HEK293 (cell line): ENCODE results near the gene ARGLU1.

Experiments
- CTCF ChIA-PET: fragments of 350-600 bp; formaldehyde crosslinking; extraction: SDS; loops from one replicate; lab custom pipeline; 2021; ENCODE audit warnings: antibody characterized with exemption; lab: Yijun Ruan, JAX
- POLR2A ChIA-PET: fragments of 300-600 bp; formaldehyde crosslinking; extraction: SDS; loops from one replicate; lab custom pipeline; 2020; ENCODE audit warnings: antibody characterized with exemption, inconsistent platforms; lab: Yijun Ruan, JAX
- H3K27ac ChIP-seq: fragments of 200-500 bp; sonication (Bioruptor generic); 2 replicates; pipeline ENCODE4 v1.5.1; 2014; ENCODE audit warnings: low read depth, low read length, control low read depth, inconsistent platforms; ENCODE audit errors: extremely low read depth
- H3K36me3 ChIP-seq, 2 experiments: fragments of 200-500 bp in 1 of 2; sonication (Bioruptor generic) in 1 of 2; 1 replicate in 1 of 2; 2 replicates in 1 of 2; pipeline ENCODE4 v1.5.1; 2014 to 2017; ENCODE audit warnings: inconsistent platforms in 2 of 2, low read length in 2 of 2; ENCODE audit not compliant: control insufficient read depth in 2 of 2, insufficient read depth in 1 of 2
- H3K4me1 ChIP-seq: fragments of 200-500 bp; sonication (Bioruptor generic); 2 replicates; pipeline ENCODE4 v1.5.1; 2014; ENCODE audit warnings: mild to moderate bottlenecking, low read length, inconsistent platforms; ENCODE audit not compliant: control insufficient read depth, insufficient read depth
- H3K4me3 ChIP-seq: 2 replicates; pipeline ENCODE4 v1.5.1; 2011; ENCODE audit warnings: low read depth, mild to moderate bottlenecking, control low read depth, low read length, moderate library complexity
- H3K9me3 ChIP-seq: fragments of 200-500 bp; sonication (Bioruptor generic); 2 replicates; pipeline ENCODE4 v1.5.1; 2014; ENCODE audit warnings: low read depth, low read length, inconsistent platforms; ENCODE audit not compliant: control insufficient read depth, insufficient read depth
- HOXD13 ChIP-seq: sonication (generic); formaldehyde crosslinking; IDR thresholded peaks from 2 replicates; pipeline ENCODE4 v1.8.0; 2022; ENCODE audit warnings: missing genetic modification reagents, borderline replicate concordance
- KLF8 ChIP-seq: fragments of 450-650 bp; formaldehyde crosslinking; IDR thresholded peaks from 2 replicates; pipeline ENCODE4 v1.5.1; 2016; ENCODE audit warnings: missing biosample characterization, missing genetic modification characterization
- SCRT2 ChIP-seq: fragments of 450-650 bp; formaldehyde crosslinking; IDR thresholded peaks from 2 replicates; pipeline ENCODE4 v1.5.1; 2016; ENCODE audit warnings: missing biosample characterization, missing genetic modification characterization
- SP7 ChIP-seq: fragments of 450-650 bp; formaldehyde crosslinking; IDR thresholded peaks from 2 replicates; pipeline ENCODE4 v1.5.1; 2016; ENCODE audit warnings: missing biosample characterization, missing genetic modification characterization
- YY2 ChIP-seq: fragments of 450-650 bp; formaldehyde crosslinking; IDR thresholded peaks from 2 replicates; pipeline ENCODE4 v1.5.1; 2016; ENCODE audit warnings: missing biosample characterization, missing genetic modification characterization
- ZBTB17 ChIP-seq: fragments of 450-650 bp; formaldehyde crosslinking; IDR thresholded peaks from 2 replicates; pipeline ENCODE4 v1.5.1; 2016; ENCODE audit warnings: missing biosample characterization, missing genetic modification characterization
- ZBTB7A ChIP-seq: fragments of 450-650 bp; formaldehyde crosslinking; IDR thresholded peaks from 2 replicates; pipeline ENCODE4 v1.5.1; 2016; ENCODE audit warnings: low read depth, missing biosample characterization, missing genetic modification characterization
- ZFP37 ChIP-seq: fragments of 450-650 bp; formaldehyde crosslinking; IDR thresholded peaks from 2 replicates; pipeline ENCODE4 v1.5.1; 2016; ENCODE audit warnings: missing biosample characterization, missing genetic modification characterization
- ZNF10 ChIP-seq: fragments of 450-650 bp; formaldehyde crosslinking; IDR thresholded peaks from 2 replicates; pipeline ENCODE4 v1.5.1; 2017; ENCODE audit warnings: missing biosample characterization, missing genetic modification characterization
- ZNF146 ChIP-seq: fragments of 450-650 bp; formaldehyde crosslinking; IDR thresholded peaks from 2 replicates; pipeline ENCODE4 v1.5.1; 2016; ENCODE audit warnings: missing biosample characterization, missing genetic modification characterization
- ZNF350 ChIP-seq: fragments of 450-650 bp; formaldehyde crosslinking; IDR thresholded peaks from 2 replicates; pipeline ENCODE4 v1.5.0; 2017; ENCODE audit warnings: missing biosample characterization, mild to moderate bottlenecking, missing genetic modification characterization
- ZNF366 ChIP-seq: fragments of 450-650 bp; formaldehyde crosslinking; conservative IDR thresholded peaks from 2 replicates; pipeline ENCODE4 v1.5.1; 2016; ENCODE audit warnings: missing biosample characterization, missing genetic modification characterization
- ZNF391 ChIP-seq: fragments of 450-650 bp; formaldehyde crosslinking; IDR thresholded peaks from 2 replicates; pipeline ENCODE4 v1.5.1; 2016; ENCODE audit warnings: low read depth, missing biosample characterization, missing genetic modification characterization, borderline replicate concordance
- ZNF404 ChIP-seq: fragments of 450-650 bp; formaldehyde crosslinking; IDR thresholded peaks from 2 replicates; pipeline ENCODE4 v1.5.1; 2017; ENCODE audit warnings: missing biosample characterization, missing genetic modification characterization
- ZNF48 ChIP-seq: fragments of 450-650 bp; formaldehyde crosslinking; IDR thresholded peaks from 2 replicates; pipeline ENCODE4 v1.5.1; 2016; ENCODE audit warnings: missing biosample characterization, missing genetic modification characterization
- ZNF501 ChIP-seq: fragments of 450-650 bp; formaldehyde crosslinking; IDR thresholded peaks from 2 replicates; pipeline ENCODE4 v1.5.1; 2016; ENCODE audit warnings: missing biosample characterization, missing genetic modification characterization
- ZNF521 ChIP-seq: fragments of 450-650 bp; formaldehyde crosslinking; IDR thresholded peaks from 2 replicates; pipeline ENCODE4 v1.5.1; 2017; ENCODE audit warnings: missing biosample characterization, mild to moderate bottlenecking, missing genetic modification characterization
- ZNF544 ChIP-seq: fragments of 450-650 bp; formaldehyde crosslinking; IDR thresholded peaks from 2 replicates; pipeline ENCODE4 v1.5.0; 2017; ENCODE audit warnings: missing biosample characterization, missing genetic modification characterization
- ZNF555 ChIP-seq: fragments of 450-650 bp; formaldehyde crosslinking; conservative IDR thresholded peaks from 2 replicates; pipeline ENCODE4 v1.5.1; 2017; ENCODE audit warnings: missing biosample characterization, mild to moderate bottlenecking, missing genetic modification characterization, inconsistent platforms
- ZNF610 ChIP-seq: fragments of 450-650 bp; formaldehyde crosslinking; IDR thresholded peaks from 2 replicates; pipeline ENCODE4 v1.5.1; 2016; ENCODE audit warnings: missing biosample characterization, missing genetic modification characterization, borderline replicate concordance
- ZNF747 ChIP-seq: fragments of 450-650 bp; formaldehyde crosslinking; IDR thresholded peaks from 2 replicates; pipeline ENCODE4 v1.5.1; 2016; ENCODE audit warnings: missing biosample characterization, missing genetic modification characterization
- ZNF785 ChIP-seq: fragments of 450-650 bp; formaldehyde crosslinking; IDR thresholded peaks from 2 replicates; pipeline ENCODE4 v1.5.1; 2016; ENCODE audit warnings: missing biosample characterization, missing genetic modification characterization
- TF ChIP-seq, protein P1 (sequence below): fragments of 450-650 bp; formaldehyde crosslinking; IDR thresholded peaks from 2 replicates; pipeline ENCODE4 v1.5.1; 2016; ENCODE audit warnings: missing biosample characterization, missing genetic modification characterization
- TF ChIP-seq, protein P2 (sequence below): fragments of 450-650 bp; formaldehyde crosslinking; IDR thresholded peaks from 2 replicates; pipeline ENCODE4 v1.5.1; 2016; ENCODE audit warnings: missing biosample characterization, missing genetic modification characterization, borderline replicate concordance
- TF ChIP-seq, protein P3 (sequence below): fragments of 450-650 bp; formaldehyde crosslinking; IDR thresholded peaks from 2 replicates; pipeline ENCODE4 v1.5.1; 2016; ENCODE audit warnings: missing biosample characterization, missing genetic modification characterization, borderline replicate concordance
- TF ChIP-seq, protein P4 (sequence below): fragments of 450-650 bp; formaldehyde crosslinking; IDR thresholded peaks from 2 replicates; pipeline ENCODE4 v1.5.1; 2016; ENCODE audit warnings: missing biosample characterization, missing genetic modification characterization
- TF ChIP-seq, protein P5 (sequence below): fragments of 450-650 bp; formaldehyde crosslinking; IDR thresholded peaks from 2 replicates; pipeline ENCODE4 v1.5.1; 2016; ENCODE audit warnings: missing biosample characterization, missing genetic modification characterization

ARGLU1 gene, protein sequence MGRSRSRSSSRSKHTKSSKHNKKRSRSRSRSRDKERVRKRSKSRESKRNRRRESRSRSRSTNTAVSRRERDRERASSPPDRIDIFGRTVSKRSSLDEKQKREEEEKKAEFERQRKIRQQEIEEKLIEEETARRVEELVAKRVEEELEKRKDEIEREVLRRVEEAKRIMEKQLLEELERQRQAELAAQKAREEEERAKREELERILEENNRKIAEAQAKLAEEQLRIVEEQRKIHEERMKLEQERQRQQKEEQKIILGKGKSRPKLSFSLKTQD

DNA sequence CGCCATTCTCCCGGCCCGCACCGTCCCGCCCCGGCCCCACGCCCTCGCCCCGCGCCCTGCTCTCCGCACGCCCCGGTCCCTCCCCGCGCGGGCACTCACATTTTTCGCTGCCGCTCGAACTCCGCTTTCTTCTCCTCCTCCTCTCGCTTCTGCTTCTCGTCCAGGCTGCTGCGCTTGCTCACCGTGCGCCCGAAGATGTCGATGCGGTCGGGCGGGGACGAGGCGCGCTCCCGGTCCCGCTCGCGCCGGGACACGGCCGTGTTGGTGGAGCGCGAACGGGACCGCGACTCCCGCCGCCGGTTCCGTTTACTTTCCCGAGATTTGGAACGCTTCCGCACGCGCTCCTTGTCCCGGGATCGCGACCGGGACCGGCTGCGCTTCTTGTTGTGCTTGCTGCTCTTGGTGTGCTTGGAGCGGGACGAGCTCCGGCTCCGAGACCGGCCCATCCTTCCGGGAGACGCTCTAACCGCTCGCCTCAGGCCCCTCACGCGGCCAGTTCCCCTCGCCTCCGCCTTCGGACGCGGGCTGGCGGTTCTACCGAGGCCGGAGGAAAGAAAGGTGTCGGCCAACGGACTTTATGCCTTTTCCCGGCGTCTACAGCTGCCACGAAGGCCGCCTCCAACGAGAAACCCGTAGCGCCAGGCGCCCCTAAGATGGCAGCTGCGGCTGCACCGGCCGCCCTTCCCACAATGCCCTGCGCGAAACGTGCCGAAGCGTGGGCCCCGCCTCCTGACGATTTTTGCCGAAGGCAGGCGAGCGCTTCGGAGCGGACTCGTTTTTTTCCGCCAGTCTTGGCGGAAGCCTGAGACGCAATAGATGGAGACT, at the start of gene ARGLU1:
TSS of gene ARGLU1 (minus strand) at position 664 of the 825 bp plus-strand sequence. CDS start at position 446, 218 bp downstream.
- ChIA-PET CTCF (interaction anchor here (0.7 to 1.2 kb wide), 3 partner anchors 31 to 53 kb away, joined by 3 to 5 read pairs (median 3); no protein-coding TSS in a partner anchor), POLR2A (interaction anchor here (0.7 to 1.9 kb wide), 6 partner anchors 31 to 95 kb away, joined by 4 to 9 read pairs (median 5); partner anchors contain the start of gene EFNB2)
- no peaks in the 10 kb centered on the region for H3K9me3 ChIP-seq
- peak within 1 kb of the TSS; percentile 92 for H3K27ac ChIP-seq
- H3K4me3 ChIP-seq: peak within 1 kb of the TSS; percentile 98
- H3K36me3 ChIP-seq: no peaks in the 10 kb centered on the region
- H3K4me1 ChIP-seq: peaks cover 14% of the 10 kb centered on the region
- TF ChIP-seq ZNF10 (tag by site-specific recombination): no peak
- peak; percentile 78; the same call in 1 of the 2 replicates for TF ChIP-seq ZNF501
- TF ChIP-seq, protein P1, sequence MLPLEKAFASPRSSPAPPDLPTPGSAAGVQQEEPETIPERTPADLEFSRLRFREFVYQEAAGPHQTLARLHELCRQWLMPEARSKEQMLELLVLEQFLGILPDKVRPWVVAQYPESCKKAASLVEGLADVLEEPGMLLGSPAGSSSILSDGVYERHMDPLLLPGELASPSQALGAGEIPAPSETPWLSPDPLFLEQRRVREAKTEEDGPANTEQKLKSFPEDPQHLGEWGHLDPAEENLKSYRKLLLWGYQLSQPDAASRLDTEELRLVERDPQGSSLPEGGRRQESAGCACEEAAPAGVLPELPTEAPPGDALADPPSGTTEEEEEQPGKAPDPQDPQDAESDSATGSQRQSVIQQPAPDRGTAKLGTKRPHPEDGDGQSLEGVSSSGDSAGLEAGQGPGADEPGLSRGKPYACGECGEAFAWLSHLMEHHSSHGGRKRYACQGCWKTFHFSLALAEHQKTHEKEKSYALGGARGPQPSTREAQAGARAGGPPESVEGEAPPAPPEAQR (tag by site-specific recombination): no peak
- TF ChIP-seq ZBTB7A (tag by site-specific recombination): no peak
- no peak for TF ChIP-seq ZNF544 (tag by site-specific recombination)
- no peak for TF ChIP-seq ZNF350 (tag by site-specific recombination)
- no peak for TF ChIP-seq YY2 (tag by site-specific recombination)
- no peak for TF ChIP-seq ZNF366 (tag by site-specific recombination)
- TF ChIP-seq ZNF146 (tag by site-specific recombination): peak; percentile 27; the same call in 1 of the 2 replicates
- TF ChIP-seq, protein P2, sequence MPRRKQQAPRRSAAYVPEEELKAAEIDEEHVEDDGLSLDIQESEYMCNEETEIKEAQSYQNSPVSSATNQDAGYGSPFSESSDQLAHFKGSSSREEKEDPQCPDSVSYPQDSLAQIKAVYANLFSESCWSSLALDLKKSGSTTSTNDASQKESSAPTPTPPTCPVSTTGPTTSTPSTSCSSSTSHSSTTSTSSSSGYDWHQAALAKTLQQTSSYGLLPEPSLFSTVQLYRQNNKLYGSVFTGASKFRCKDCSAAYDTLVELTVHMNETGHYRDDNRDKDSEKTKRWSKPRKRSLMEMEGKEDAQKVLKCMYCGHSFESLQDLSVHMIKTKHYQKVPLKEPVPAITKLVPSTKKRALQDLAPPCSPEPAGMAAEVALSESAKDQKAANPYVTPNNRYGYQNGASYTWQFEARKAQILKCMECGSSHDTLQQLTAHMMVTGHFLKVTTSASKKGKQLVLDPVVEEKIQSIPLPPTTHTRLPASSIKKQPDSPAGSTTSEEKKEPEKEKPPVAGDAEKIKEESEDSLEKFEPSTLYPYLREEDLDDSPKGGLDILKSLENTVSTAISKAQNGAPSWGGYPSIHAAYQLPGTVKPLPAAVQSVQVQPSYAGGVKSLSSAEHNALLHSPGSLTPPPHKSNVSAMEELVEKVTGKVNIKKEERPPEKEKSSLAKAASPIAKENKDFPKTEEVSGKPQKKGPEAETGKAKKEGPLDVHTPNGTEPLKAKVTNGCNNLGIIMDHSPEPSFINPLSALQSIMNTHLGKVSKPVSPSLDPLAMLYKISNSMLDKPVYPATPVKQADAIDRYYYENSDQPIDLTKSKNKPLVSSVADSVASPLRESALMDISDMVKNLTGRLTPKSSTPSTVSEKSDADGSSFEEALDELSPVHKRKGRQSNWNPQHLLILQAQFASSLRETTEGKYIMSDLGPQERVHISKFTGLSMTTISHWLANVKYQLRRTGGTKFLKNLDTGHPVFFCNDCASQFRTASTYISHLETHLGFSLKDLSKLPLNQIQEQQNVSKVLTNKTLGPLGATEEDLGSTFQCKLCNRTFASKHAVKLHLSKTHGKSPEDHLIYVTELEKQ (tag by site-specific recombination): no peak
- TF ChIP-seq ZNF610: 0 out of 2 replicates have a peak, but pooled peaks have one; percentile 15
- no peak for TF ChIP-seq ZNF555 (tag by site-specific recombination)
- TF ChIP-seq ZNF404 (tag by site-specific recombination): no peak
- TF ChIP-seq ZNF747 (tag by site-specific recombination): no peak
- TF ChIP-seq ZNF785 (tag by site-specific recombination): no peak
- TF ChIP-seq SCRT2 (tag by site-specific recombination): no peak
- 0 out of 2 replicates have a peak, but pooled peaks have one; percentile 41 for TF ChIP-seq ZBTB17 (tag by site-specific recombination)
- TF ChIP-seq ZNF48: no peak
- TF ChIP-seq, protein P3, sequence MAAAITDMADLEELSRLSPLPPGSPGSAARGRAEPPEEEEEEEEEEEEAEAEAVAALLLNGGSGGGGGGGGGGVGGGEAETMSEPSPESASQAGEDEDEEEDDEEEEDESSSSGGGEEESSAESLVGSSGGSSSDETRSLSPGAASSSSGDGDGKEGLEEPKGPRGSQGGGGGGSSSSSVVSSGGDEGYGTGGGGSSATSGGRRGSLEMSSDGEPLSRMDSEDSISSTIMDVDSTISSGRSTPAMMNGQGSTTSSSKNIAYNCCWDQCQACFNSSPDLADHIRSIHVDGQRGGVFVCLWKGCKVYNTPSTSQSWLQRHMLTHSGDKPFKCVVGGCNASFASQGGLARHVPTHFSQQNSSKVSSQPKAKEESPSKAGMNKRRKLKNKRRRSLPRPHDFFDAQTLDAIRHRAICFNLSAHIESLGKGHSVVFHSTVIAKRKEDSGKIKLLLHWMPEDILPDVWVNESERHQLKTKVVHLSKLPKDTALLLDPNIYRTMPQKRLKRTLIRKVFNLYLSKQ (tag by site-specific recombination): no peak
- TF ChIP-seq, protein P4, sequence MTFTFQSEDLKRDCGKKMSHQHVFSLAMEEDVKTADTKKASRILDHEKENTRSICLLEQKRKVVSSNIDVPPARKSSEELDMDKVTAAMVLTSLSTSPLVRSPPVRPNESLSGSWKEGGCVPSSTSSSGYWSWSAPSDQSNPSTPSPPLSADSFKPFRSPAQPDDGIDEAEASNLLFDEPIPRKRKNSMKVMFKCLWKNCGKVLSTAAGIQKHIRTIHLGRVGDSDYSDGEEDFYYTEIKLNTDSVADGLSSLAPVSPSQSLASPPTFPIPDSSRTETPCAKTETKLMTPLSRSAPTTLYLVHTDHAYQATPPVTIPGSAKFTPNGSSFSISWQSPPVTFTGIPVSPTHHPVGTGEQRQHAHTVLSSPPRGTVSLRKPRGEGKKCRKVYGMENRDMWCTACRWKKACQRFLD (tag by site-specific recombination): 0 out of 2 replicates have a peak, but pooled peaks have one; percentile 11
- TF ChIP-seq HOXD13: no peak
- TF ChIP-seq, protein P5, sequence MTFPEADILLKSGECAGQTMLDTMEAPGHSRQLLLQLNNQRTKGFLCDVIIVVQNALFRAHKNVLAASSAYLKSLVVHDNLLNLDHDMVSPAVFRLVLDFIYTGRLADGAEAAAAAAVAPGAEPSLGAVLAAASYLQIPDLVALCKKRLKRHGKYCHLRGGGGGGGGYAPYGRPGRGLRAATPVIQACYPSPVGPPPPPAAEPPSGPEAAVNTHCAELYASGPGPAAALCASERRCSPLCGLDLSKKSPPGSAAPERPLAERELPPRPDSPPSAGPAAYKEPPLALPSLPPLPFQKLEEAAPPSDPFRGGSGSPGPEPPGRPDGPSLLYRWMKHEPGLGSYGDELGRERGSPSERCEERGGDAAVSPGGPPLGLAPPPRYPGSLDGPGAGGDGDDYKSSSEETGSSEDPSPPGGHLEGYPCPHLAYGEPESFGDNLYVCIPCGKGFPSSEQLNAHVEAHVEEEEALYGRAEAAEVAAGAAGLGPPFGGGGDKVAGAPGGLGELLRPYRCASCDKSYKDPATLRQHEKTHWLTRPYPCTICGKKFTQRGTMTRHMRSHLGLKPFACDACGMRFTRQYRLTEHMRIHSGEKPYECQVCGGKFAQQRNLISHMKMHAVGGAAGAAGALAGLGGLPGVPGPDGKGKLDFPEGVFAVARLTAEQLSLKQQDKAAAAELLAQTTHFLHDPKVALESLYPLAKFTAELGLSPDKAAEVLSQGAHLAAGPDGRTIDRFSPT: no peak
- no peak for TF ChIP-seq ZNF521
- TF ChIP-seq ZFP37 (tag by site-specific recombination): peak; percentile 74
- TF ChIP-seq KLF8 (tag by site-specific recombination): 0 out of 2 replicates have a peak, but pooled peaks have one; percentile 14
- TF ChIP-seq ZNF391 (tag by site-specific recombination): no peak
- TF ChIP-seq SP7 (tag by site-specific recombination): 0 out of 2 replicates have a peak, but pooled peaks have one; percentile 49
